GM10266 (cell line): ENCODE measurements around the gene ALOX5.
"Not testable (repeated sequence)": the region's sequence is repeated elsewhere in the genome, so short reads cannot be mapped to it uniquely, and the experiment has no call there.

Source experiments
- DNase-seq: peaks from one replicate; pipeline ENCODE4 v3.0.0; 2012; ENCODE audit errors: extremely low spot score
- CTCF ChIP-seq: IDR thresholded peaks from 2 replicates; pipeline ENCODE4 v1.5.1; 2012; ENCODE audit warnings: mild to moderate bottlenecking, low read depth; ENCODE audit not compliant: control insufficient read depth, insufficient read depth; ENCODE audit errors: missing control alignments

Gene ALOX5

GRCh38 chr10:45476559-45476958 is 102.5 kb downstream of the ALOX5 start:
- DNase-seq, result no peak
- no peak for TF ChIP-seq CTCF

GRCh38 chr10:45480294-45480693 is 106.3 kb downstream of the ALOX5 start:
- DNase-seq, result no peak
- no peak for TF ChIP-seq CTCF

- not testable (repeated sequence) for DNase-seq
These were observed 107.1 kb downstream of the ALOX5 start for GRCh38 chr10:45481100-45481499.

GRCh38 chr10:45483002-45483401 is 109.0 kb downstream of the ALOX5 start:
- TF ChIP-seq CTCF, result no peak
- no peak for DNase-seq

GRCh38 chr10:45487735-45488134 is 113.7 kb downstream of the ALOX5 start:
- DNase-seq, result no peak
- TF ChIP-seq CTCF, result no peak

GRCh38 chr10:45488365-45488764 is 114.3 kb downstream of the ALOX5 start:
- no peak for DNase-seq
- TF ChIP-seq CTCF, result no peak

GRCh38 chr10:45490277-45490676 is 116.3 kb downstream of the ALOX5 start:
- no peak for TF ChIP-seq CTCF
- DNase-seq, result no peak

GRCh38 chr10:45491061-45491460 is 117.0 kb downstream of the ALOX5 start:
- TF ChIP-seq CTCF, result no peak
- no peak for DNase-seq
